Activated T-helper 1 cell treated with Interleukin-2 at 50 U/mL for 16 hours (primary cell): ENCODE measurements around the gene GPX2.

Experiments used
- DNase-seq: peaks from one replicate; pipeline ENCODE4 v3.0.0-alpha.2; 2020; ENCODE audit warnings: low read depth

Gene GPX2

DNA sequence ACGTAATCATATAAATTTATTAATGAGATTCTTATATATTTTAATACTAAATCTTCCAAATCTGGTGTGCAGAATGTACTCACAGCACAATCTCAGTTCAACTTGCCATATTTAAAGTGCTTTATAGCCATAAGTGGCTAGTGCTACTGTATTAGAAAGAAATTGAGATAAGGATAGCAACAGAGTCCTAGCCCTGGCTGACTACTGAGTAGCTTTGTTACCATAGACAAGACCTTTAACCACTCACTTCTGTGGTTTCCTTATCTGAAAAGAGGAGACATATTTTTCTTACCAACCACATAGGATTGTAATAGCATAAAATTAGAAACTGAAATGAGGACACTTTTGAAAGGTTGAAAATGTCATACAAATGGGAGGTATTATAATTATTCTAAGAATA lies 30.3 kb downstream of the GPX2 start:
- no peak for DNase-seq

DNA sequence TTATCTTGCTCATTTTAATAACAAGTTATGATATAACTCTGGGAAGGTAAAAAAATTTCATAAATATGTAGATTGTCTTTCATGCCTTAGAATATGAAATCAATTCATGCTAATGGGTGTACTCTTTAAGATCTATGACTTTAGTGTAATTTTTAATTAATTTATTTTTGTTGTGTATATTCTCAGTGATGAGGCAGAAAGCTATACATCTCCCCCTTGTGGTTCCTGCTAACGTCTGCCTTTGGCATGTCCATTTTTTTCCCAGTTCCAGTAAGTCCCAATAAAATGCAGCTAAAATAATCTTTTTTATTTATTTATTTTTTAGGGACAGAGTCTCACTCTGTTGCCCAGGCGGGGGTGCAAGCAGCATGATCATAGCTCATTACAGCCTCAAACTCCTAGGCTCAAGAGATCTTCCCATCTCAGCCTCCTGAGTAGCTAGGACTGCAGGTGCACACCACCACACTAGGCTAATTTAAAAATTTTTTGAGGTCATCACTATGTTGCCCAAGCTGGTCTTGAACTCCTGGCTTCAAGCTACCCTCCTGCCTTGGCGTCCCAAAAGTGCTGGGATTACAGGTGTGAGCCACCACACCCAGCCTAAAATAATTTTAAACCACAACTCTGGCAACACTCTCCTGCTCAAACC lies 31.6 kb downstream of the GPX2 start:
- DNase-seq: no peak

DNA sequence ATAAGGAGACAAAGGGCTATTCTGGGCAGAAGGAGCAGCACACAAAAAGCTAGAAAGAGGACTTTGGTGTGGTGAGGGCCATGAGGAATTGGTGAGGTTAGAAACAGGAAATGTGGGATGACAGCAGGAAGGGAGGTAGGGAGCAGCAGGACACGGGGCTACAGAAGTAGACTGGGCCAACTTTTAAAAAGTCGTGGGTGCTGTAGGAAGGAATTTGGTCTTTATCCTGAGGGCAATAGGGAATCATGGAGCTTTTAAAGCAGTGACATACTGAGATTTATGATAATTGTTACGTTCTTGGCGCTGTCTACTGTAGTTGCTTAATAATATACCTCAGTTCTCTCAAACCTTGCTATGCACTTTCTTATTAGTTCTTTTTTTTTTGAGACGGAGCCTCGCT lies 36.5 kb downstream of the GPX2 start:
- no peak for DNase-seq

DNA sequence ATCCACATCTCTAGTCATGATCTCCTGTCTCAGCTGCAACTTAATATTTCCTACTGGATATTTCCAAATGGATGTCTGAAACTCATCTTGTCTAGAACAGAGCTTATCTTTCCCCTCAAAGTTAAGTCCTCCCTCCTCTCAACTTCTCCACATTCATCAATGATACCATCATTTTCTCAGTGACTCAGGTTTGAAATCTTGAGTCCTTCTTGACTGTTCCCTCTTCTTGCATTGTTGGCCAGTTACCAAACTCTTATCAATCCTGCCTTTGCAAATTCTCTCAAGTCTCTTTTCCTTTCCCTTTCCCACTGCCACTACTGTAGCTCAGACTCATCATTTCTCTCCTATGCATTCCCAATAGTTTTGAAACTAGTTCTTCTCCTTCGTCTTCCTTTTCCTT lies 42.6 kb downstream of the GPX2 start:
- no peak for DNase-seq

DNA sequence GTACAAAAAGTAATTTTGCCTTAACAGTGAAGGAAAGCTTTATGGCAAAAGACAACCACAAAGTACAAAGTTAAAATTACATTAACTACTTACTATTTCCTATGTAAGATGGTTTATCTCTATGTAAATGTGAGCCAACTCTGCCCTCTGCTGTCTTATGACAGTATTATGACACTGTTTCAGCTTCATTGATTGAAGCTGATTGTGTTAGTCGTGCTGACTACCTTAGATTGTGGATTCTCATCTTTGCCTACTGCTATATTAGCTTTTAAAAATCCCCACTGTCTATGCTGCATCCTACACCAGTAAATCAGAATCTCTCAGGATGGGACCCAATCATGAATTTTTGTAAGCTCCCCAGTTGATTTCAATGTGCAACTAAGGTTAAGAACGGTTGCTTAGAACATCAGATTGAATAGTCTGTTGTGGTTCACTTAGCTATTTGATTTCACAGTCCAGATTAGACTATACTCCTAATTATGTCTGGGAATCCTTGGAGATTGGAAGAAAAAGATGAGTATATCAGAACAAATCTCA lies 50.6 kb downstream of the GPX2 start:
- no peak for DNase-seq

DNA sequence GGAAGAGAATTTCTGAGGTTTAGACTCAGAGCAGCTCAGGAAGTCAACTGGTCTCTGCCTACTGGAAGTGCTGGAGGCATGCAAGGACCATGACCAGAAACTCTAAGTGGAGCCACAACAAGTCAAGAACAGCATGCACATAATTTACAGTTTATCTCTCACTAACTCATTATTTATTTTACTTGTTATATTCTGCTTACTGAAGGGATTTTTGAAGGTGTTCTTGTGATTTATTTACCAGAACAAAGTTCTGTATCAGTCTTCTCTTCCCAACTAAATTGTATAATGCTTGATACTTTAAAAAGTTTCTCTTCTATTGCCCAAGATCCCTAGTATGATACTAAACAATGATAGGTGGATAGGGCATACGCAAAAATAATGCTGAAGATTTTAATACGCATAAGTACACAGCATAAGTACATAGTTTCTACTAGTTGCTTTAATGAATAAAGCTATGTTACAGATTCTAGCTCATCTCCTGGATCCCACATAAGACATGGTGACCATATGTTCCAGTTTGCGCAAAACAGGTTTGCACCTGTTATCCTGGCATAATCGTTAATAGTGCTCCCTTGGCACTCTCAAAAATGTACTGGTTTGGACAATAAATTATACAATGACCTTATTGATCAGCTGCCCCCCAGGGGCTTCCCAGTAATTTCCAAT lies 51.2 kb downstream of the GPX2 start:
- DNase-seq: no peak

DNA sequence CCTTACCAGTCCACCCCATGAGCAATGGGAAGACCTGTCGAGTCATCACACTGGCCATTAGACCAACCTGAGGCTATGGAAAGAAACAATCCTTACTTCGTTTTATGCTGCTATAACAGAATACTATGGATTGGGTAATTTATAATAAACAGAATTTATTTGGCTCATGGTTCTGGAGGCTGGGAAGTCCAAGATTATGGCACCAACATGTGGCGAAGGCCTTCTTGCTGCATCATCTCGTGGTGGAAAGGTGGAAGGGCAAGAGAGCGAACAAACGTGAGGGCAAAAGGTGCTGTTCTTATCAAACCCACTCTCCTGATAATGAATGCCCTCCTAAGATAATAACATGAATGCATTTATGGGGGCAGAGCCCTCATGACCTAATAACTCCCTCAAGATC lies 53.2 kb downstream of the GPX2 start:
- DNase-seq: no peak
